Progenitor cell of endocrine pancreas (in vitro differentiated cells): ENCODE measurements around the gene TACC2. TPM values are rescaled to one million over a fixed set of nuclear protein-coding genes. Genes with fewer than 3 reads are reported as not detected.

Experiments
- DNase-seq: peaks from one replicate; pipeline ENCODE4 v3.0.0; 2021; ENCODE audit warnings: low spot score; ENCODE audit not compliant: unreplicated experiment
- H3K27ac Mint-ChIP-seq: 2 replicates; pipeline ENCODE4 v1.8.0; 2021; ENCODE audit warnings: mild to moderate bottlenecking, moderate library complexity, mixed read lengths
- H3K27me3 Mint-ChIP-seq: 2 replicates; pipeline ENCODE4 v1.8.0; 2021; ENCODE audit warnings: mixed read lengths
- H3K36me3 Mint-ChIP-seq: 2 replicates; pipeline ENCODE4 v1.8.0; 2022; ENCODE audit warnings: mixed read lengths; ENCODE audit not compliant: insufficient read depth
- H3K4me1 Mint-ChIP-seq: 2 replicates; pipeline ENCODE4 v1.8.0; 2021; ENCODE audit warnings: low read depth, mixed read lengths
- H3K4me3 Mint-ChIP-seq: 2 replicates; pipeline ENCODE4 v1.8.0; 2021; ENCODE audit warnings: low read depth, mild to moderate bottlenecking, moderate library complexity, mixed read lengths
- H3K9me3 Mint-ChIP-seq: 2 replicates; pipeline ENCODE4 v1.8.0; 2021; ENCODE audit warnings: low read depth, mixed read lengths
- CTCF ChIP-seq: fragments of 200-600 bp; sonication (generic); IDR thresholded peaks from one replicate; pipeline ENCODE4 v1.5.0; 2021; ENCODE audit warnings: antibody characterized with exemption, mild to moderate bottlenecking; ENCODE audit not compliant: unreplicated experiment
- total RNA-seq: library from RNA; stranded (reverse); gene quantifications from 2 replicates; pipeline ENCODE4 v1.2.1, GENCODE V29; 2021

The TACC2 gene
- total RNA-seq, 1 donor from 2014 or later = 60.4 TPM

GRCh38 chr10:122077311-122077875 lies 88.4 kb downstream of the TACC2 start:
- DNase-seq = no peak
- TF ChIP-seq CTCF = no peak
- H3K4me1 Mint-ChIP-seq = no peaks in the 10 kb centered on the region
- H3K36me3 Mint-ChIP-seq = no peaks in the 10 kb centered on the region
- no peak overlapping the region for H3K4me3 Mint-ChIP-seq
- H3K27me3 Mint-ChIP-seq = no peaks in the 10 kb centered on the region
- H3K9me3 Mint-ChIP-seq = no peaks in the 10 kb centered on the region
- no peak overlapping the region for H3K27ac Mint-ChIP-seq

- Mint-ChIP-seq H3K36me3 (no peaks in the 10 kb centered on the region), H3K9me3 (no peaks in the 10 kb centered on the region), H3K27ac (no peak overlapping the region), H3K27me3 (no peaks in the 10 kb centered on the region), H3K4me3 (no peak overlapping the region), H3K4me1 (no peaks in the 10 kb centered on the region)
- no peak for TF ChIP-seq CTCF
- DNase-seq = no peak
Observed at GRCh38 chr10:122078326-122078725, 89.4 kb downstream of the TACC2 start.

- H3K36me3 Mint-ChIP-seq = no peaks in the 10 kb centered on the region
- no peaks in the 10 kb centered on the region for H3K4me1 Mint-ChIP-seq
- TF ChIP-seq CTCF = no peak
- no peak overlapping the region for H3K4me3 Mint-ChIP-seq
- no peak overlapping the region for H3K27ac Mint-ChIP-seq
- H3K9me3 Mint-ChIP-seq = no peaks in the 10 kb centered on the region
- no peak for DNase-seq
- H3K27me3 Mint-ChIP-seq = no peaks in the 10 kb centered on the region
Observed at GRCh38 chr10:122078965-122079795, 90.2 kb downstream of the TACC2 start.

- no peaks in the 10 kb centered on the region for H3K27me3 Mint-ChIP-seq
- no peak overlapping the region for H3K27ac Mint-ChIP-seq
- no peaks in the 10 kb centered on the region for H3K4me1 Mint-ChIP-seq
- no peak for DNase-seq
- H3K36me3 Mint-ChIP-seq = no peaks in the 10 kb centered on the region
- H3K4me3 Mint-ChIP-seq = no peak overlapping the region
- H3K9me3 Mint-ChIP-seq = no peaks in the 10 kb centered on the region
- TF ChIP-seq CTCF = no peak
Observed at GRCh38 chr10:122082616-122083477, 93.9 kb downstream of the TACC2 start.

- H3K27ac Mint-ChIP-seq = no peak overlapping the region
- TF ChIP-seq CTCF = no peak
- DNase-seq = no peak
- no peak overlapping the region for H3K4me3 Mint-ChIP-seq
- H3K27me3 Mint-ChIP-seq = no peaks in the 10 kb centered on the region
- H3K9me3 Mint-ChIP-seq = no peaks in the 10 kb centered on the region
- H3K36me3 Mint-ChIP-seq = no peaks in the 10 kb centered on the region
- no peaks in the 10 kb centered on the region for H3K4me1 Mint-ChIP-seq
Observed at GRCh38 chr10:122083478-122084025, 94.6 kb downstream of the TACC2 start.
